Activated CD4-positive, alpha-beta T cell treated with anti-CD3 and anti-CD28 coated beads, Interleukin-2, Interleukin-4, amounts not matched to agents 100 ng/mL and 50 ng/mL, durations not matched to agents 16 hours and 8 hours (primary cell): ENCODE data around the gene HACL1.
A peak's percentile ranks its signal among the peaks of the same experiment; 100 is the strongest.

Experiments
- DNase-seq: peaks from one replicate; pipeline ENCODE4 v3.0.0-alpha.2; 2020; ENCODE audit warnings: low spot score

HACL1 gene

GRCh38 chr3:15601399-15602145, at the start of gene HACL1, which contains the start of gene BTD:
Gene HACL1 (minus strand): TSS chr3:15601569. CDS start chr3:15601463, 106 bp downstream.
Gene BTD (plus strand): TSS chr3:15601745. CDS start chr3:15635440, 33,695 bp downstream.
- DNase-seq = peak; percentile 99

DNA sequence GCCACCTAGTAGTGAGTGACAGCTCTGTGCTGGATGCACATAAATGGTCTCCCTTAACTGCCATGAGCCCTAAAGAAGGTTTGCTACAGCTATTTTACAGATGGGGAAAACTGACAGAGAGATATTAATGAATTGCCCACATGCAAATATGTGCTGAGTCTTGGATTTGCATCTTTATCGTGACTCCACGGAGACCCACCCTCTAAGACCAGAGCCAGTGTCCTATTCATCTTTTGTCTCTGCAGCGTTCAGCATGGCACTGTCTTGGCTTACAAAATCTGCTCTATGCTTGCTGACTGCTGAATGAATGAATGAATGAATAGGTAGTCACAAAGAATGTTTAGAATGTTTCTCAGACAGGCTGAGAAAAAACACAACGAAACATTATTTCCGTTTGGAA, 48.5 kb upstream of the HACL1 start:
- DNase-seq = no peak

DNA sequence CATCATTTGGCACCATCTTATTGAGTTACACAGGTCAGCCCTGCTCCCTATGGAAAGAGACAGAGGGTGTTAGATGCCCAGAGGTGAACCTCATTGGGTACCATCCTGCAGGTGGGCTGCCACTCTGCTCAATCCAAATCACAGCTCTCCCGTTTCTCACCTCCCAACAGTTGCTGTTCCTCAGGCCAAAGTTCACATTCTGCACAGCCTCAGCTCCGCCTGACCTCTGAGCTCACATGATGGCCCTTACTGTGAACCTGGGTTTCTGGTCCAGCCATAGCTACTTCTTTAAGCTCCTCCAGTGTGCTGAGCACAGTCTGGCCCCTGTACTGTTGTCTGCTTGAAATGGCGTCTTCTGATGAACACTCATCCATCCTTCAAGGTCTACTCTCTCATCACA, 48.0 kb upstream of the HACL1 start:
- DNase-seq = no peak

DNA sequence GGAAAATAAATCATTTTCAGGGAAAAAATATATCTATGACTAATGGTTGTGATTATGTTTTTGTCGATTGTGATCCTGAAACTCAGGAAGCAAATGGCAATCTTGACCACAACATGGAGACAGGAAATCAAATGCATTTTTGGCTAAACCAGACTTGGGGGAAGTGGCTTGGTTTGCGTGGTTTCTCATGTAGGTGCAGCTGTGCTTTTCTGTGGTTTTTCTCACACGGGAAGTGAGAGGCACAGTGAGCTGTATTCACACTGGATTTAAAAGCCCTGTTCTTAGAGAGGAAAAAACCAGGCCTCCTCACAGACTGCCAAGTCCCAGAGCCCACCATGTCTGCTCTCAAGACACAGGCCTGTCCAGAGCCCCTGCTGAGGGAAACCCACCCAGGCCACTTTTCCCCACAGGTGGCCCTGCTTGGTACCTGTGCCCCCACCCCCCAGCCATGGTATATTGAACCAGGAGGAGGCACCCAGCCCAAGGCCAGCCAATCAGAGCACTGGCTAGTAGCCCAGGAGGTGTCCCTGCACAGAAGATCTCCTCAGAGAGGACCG, 46.3 kb upstream of the HACL1 start:
- DNase-seq = peak; percentile 90

GRCh38 chr3:15646851-15647511, 45.6 kb upstream of the HACL1 start:
- DNase-seq = no peak

DNA sequence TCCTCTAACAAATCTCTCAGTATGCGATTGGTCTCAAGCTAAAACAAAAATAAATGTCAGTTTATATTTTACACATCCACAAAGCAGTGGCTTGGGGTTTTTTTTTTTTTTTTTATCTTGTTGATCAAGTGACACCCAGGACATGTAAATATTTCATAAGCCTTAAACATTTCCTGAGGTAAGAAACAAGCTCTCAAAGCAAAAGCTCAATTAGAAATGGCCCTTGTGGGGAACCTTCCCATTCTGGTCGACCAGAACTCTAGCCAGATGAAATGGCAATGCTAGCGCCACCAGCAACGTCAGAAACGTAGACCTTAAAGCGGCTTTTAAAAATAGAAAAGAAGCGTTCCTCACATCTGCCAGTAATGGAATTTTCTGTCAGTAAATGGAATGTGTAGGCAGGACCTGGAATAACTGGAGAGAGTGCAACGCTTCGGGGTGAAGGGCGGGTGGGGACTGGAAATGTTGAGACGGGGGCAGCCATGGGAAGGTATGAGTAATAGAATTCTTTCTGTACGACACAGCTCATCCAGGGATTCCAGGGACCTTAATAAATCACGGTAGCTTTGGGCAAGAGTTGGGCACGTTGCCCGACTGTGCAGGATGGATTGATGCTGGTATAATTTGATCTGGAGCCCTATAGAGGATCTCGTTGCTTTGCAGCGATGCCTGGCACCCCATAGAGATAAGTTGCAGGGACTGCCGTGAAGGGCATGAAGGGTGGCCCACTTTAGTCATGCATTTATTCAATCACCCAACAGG, 44.6 kb upstream of the HACL1 start:
- no peak for DNase-seq

DNA sequence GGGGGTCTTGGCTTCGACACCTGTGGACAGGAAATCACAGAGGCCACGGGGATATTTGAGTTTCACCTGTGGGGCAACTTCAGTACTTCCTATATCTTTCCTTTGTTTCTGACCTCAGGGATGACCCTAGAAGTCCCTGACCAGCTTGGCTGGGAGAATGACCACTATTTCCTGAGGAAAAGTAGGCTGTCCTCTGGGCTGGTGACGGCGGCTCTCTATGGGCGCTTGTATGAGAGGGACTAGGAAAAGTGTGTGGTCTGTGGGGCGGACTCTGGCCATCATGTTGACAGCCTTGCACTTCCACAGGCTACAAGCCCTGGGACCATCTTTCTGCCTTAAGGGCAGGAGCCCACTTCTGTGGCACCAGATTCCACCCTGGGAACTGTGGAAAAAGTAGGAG, 43.9 kb upstream of the HACL1 start:
- DNase-seq = no peak

DNA sequence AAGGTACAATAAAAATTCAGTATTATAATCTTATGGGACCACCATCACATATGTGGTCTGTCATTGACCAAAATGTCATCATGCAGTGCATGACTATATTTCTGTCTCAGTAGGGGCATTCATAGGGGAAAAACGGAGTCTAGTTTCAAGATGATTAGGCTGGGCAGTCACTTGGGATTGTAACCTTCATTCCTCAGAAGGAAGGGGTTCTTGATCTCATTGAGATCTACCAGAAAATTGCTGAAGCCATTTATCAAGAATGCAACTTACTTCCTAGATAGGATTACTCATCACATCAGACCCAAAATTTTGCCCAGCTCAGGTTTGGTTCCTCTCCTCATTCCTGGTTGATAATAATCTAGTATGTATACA, 37.5 kb upstream of the HACL1 start:
- DNase-seq = no peak

GRCh38 chr3:15638193-15638890, 37.0 kb upstream of the HACL1 start:
- DNase-seq = no peak

DNA sequence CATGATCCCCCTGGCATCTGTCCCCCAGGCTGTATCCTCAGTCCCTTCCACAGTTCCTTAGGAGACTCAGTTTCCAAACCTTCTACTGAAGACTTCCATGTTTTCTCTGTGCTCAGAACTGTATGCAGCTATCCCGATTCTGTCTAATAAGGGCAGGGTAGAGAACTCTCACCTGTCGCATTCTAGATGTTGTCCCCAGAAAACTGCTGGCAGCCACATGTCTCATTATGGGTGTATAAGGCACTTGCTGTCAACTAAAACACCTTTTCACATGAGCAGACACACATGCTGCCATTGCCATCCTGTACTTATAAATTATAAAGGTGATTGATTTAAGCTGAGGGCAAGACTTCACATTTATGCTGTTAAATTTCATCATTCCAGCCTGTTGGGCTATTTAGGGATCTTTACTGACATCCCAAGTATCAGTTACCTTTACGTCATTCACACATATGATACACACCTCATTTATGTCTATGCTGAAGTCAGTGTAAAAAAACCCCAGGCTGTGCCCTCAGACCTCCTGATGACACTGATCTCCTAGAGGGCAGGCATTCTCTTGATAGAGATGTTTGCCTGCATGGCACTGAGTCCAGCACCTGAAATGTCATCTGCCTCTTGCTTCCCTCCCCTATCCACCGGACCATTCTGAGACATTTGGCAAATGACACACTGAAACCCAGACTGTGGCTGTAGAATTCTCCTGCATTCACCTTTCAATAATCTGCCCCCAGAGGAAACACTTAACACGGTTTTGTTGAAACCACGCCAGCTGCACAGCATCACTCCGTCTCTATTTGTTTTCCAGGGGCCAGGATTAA, 36.0 kb upstream of the HACL1 start:
- DNase-seq = peak; percentile 18

- DNase-seq = peak; percentile 79
Measured at GRCh38 chr3:15636028-15636709, 34.8 kb upstream of the HACL1 start.

- no peak for DNase-seq
Measured at GRCh38 chr3:15635121-15635661, 33.8 kb upstream of the HACL1 start.

DNA sequence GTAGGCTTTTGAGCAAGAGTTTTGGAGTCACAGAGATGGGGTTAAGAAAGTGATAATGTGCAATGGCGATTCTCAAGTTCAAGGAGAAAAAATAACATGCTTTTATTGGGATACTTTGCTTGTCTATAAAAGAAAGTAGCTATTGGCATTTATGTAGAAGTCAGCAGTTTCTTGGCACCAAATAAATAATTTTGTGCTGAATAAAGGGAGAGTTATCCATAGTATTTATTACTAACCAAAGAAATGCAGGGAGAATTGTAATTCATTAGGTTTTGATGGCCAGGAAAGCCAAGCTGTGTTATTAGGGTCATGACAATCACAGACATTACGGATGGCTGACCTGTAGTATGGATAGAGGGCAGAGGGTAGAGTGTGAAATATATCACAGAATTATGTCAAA, 33.3 kb upstream of the HACL1 start:
- no peak for DNase-seq

DNA sequence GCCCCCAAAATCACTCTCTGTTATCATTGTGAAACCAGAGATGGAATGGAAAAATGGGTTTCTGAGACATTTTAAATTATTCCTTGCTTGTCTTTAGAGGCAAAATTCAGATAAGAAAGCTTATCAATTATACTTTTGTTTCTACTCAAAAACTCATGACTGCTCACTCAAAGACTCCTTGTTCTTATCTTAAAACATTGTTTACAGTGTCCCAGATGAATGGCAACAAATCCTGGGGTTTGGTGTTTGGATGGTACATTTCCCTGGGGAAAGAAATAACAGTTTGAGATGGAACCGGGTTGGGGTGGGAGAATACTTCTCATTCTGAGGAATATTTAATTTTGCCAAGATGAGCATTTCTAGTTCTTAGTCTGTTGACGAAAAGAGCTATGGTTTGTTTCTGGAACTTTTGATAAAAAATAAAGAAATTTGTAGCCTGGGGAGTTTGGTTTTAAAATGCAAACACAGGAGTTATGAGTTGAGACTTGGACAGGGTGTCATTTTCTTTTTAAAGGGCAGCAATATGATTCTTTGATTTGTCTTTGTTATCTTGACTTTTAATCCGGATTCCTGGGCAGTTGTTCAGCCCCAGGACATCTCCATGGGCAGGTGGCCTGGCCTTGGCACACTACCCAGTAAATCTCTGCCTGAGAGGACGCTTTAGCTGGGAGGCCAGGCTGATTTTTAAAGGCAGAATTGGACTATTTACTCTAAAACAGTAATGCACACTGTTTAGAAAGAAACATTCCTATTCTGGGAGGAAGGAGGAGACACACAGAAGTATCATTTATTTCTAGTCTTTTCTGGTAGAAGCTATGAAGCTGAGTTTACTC, 32.6 kb upstream of the HACL1 start:
- no peak for DNase-seq

GRCh38 chr3:15633159-15633558, 31.8 kb upstream of the HACL1 start:
- DNase-seq = no peak

- no peak for DNase-seq
Measured at GRCh38 chr3:15632212-15632580, 30.8 kb upstream of the HACL1 start.

DNA sequence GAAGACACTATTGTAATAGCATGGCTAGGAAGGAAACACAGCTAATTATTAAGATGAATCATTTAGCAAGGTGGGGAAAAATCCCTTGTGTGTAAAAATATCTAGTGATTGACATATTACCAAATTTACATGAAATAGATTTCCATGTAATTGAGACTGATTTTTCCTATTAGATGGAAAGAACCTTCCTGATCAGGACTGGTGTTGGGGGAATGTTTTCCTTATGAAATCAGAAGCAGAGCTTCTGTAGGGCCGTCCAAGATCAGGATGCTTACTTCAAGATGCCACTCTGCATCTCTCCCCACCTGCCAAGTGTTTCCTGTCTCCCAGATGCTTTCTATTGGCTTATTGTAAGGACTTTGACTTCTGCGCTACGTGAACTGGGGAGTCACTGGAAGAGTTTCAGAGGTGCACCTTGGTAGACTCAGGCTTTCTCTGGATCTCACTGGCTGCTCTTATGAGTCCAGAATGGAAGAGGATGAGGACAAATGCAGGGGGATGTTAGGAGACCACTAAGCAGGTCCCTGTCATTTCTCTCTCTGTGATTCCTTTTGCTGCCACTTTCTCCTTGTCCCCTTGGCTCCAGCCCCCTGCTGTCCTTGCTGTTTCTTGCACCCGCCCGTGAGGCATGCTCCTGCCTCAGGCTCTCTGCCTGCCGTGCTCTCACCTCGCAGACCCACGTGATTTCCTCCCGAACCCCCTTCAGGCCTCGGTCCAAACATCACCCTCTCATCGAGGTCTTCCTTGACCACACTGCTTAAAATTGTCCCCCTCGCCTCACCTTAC, 30.2 kb upstream of the HACL1 start:
- no peak for DNase-seq

DNA sequence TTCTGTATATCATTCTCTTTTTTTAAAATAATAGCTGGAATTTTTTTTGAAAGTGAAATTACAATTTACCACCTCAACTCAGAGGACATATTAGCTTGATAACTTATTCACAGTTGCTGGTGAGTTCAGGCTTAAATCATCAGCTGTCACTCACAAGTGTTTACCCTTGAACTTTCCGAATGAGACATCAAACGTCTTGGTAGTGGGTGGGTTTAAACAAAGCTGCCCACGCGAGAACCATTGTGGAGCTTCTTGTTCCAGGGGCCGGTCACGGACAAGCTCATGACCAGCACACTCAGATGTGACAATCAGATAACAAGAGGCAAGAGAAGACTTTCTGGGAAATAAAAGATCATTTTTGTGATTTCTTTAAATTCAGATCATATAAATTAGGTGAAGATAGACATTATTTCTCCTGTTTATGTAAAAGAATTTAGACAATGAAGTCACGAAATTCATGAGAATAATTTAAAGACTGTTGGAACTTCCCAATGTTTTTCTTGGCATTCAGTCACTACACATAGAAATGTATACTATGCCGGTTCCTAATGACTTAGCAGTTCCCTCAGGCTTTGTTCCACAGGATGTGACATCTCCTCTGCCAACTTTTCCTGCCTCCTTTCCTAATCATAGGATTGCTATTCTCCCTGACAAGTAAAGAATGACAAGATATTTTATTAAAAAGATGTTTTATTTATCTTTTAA, 29.4 kb upstream of the HACL1 start:
- peak; percentile 30 for DNase-seq
